Measurements from ENCODE around the gene MEF2B.
"Not testable (repeated sequence)": the region's sequence is repeated elsewhere in the genome, so short reads cannot be mapped to it uniquely, and the experiment has no call there.

Gene MEF2B

DNA sequence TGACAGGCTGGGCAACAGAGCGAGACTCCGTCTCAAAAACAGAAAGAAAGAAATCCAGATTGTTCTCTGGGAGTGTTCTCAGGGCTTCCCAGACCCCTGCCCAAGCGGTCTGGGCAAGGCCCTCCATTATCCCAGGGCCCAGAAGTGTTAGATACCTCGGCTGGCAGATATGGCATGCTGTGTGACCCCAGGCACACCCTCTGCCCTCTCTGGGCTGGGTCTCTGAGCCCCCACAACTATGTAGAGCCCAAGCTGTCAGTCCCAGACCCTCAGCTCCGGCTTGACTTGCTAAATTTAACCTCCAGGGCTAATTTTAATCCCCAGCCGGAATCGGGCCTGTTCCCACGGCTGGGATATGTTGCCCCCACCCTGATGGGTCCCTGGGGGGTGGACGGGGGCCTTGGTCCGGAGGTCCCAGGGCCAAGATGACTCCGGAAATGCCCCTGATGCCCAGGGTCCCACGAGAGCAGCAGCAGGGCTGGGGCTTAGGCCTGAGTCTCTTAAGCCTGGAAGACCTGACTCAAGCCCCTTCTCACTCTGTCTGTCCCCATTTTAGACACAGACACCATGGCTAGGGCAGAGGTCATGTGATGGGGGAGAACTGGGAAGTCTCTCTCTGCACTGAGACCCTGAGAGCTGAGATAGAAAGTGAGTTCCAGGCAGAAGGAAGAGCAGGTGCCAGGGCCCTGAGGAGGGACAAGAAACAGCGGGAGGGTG is 17.2 kb downstream of the MEF2B start:
- H3K36me3 ChIP-seq (ENCODE audit: control insufficient read depth, insufficient read depth, low read length): no peaks in the 10 kb centered on the region
- 83 to 89% methylated on average over 11 to 12 of the region's 13 CpGs for WGBS, 2 experiments (ENCODE audit: insufficient coverage in 2 of 2)
- no peak overlapping the region for H3K4me3 ChIP-seq (ENCODE audit: extremely low read depth, insufficient read depth, low read length, poor library complexity, severe bottlenecking)
- H3K27ac ChIP-seq (ENCODE audit: low read depth, low read length, severe bottlenecking): no peak overlapping the region
- H3K4me1 ChIP-seq (ENCODE audit: control insufficient read depth, insufficient read depth, low read length, poor library complexity, severe bottlenecking): no peaks in the 10 kb centered on the region
- no peaks in the 10 kb centered on the region for H3K9me3 ChIP-seq (ENCODE audit: control insufficient read depth, low read length)

DNA sequence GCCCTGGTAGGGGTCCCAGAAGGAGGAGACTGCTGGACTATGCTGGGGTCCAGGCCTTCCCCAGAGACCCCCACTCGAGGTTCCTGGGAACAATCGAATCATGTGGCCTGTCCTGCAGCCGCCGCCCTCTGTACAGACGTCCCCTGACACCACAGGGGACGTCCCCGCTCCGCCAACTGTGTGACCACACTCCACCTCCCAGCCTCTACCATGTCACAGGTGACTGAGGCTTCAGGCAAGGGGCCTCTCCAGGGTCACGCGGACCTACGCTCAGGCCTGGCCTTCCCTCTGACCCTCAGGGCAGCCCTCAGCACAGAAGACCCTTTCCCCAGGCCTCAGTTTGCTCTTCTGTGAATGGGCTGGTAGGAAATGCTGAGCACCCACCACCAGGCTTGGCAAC is 18.6 kb downstream of the MEF2B start:
- H3K9me3 ChIP-seq (ENCODE audit: control insufficient read depth, low read length): no peaks in the 10 kb centered on the region
- no peaks in the 10 kb centered on the region for H3K4me1 ChIP-seq (ENCODE audit: control insufficient read depth, insufficient read depth, low read length, poor library complexity, severe bottlenecking)
- no peak overlapping the region for H3K27ac ChIP-seq (ENCODE audit: low read depth, low read length, severe bottlenecking)
- 83 to 88% methylated on average over 8 to 10 of the region's 11 CpGs for WGBS, 2 experiments (ENCODE audit: insufficient coverage in 2 of 2)
- no peaks in the 10 kb centered on the region for H3K36me3 ChIP-seq (ENCODE audit: control insufficient read depth, insufficient read depth, low read length)
- no peak overlapping the region for H3K4me3 ChIP-seq (ENCODE audit: extremely low read depth, insufficient read depth, low read length, poor library complexity, severe bottlenecking)

DNA sequence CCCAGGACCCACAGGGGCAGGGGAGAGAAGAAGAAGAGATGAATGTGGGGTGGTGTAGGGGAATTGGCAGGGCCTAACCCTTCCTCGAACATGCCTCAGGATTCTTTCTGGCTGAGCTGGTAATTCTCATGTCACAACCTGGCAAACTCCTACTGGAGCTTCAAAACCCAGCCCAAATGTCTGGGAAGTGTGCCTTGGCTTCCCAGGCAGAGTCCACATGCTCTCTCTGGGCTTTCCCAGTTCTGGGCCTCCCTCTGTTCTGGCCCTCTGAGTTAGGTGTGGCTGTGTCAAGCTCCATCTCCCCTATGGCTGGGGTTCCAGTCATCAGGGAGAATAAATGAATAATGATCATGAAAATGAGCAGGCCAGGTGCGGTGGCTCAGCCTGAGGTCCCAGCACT is 20.6 kb downstream of the MEF2B start:
- Histone ChIP-seq H3K4me3 (ENCODE audit: extremely low read depth, insufficient read depth, low read length, poor library complexity, severe bottlenecking) (no peak overlapping the region), H3K27ac (ENCODE audit: low read depth, low read length, severe bottlenecking) (no peak overlapping the region), H3K36me3 (ENCODE audit: control insufficient read depth, insufficient read depth, low read length) (no peaks in the 10 kb centered on the region), H3K9me3 (ENCODE audit: control insufficient read depth, low read length) (no peaks in the 10 kb centered on the region), H3K4me1 (ENCODE audit: control insufficient read depth, insufficient read depth, low read length, poor library complexity, severe bottlenecking) (no peaks in the 10 kb centered on the region)
- 88 to 93% methylated on average over 1 to 2 of the region's 2 CpGs for WGBS, 2 experiments (ENCODE audit: insufficient coverage in 2 of 2)

DNA sequence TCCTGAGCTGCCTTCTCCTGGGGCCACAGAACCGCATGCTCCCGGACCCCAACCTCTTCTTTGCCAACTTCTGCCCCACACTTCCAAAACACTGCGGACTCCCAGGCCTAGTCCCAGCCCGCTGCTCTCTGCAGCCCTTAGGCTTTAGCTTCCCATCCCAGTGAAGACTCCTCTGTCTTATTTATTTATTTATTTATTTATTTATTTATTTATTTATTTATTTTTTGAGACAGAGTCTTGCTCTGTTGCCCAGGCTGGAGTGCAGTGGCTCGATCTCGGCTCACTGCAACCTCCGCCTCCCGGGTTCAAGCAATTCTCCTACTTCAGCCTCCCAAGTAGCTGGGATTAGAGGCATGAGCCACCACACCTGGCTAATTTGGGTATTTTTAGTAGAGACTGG is 21.6 kb downstream of the MEF2B start:
- WGBS, 2 experiments (ENCODE audit: insufficient coverage in 2 of 2): 88% methylated on average over 5 of the region's 8 CpGs; no CpG with 5 or more reads in 1 of the 2 experiments
- not testable (repeated sequence) for H3K27ac ChIP-seq (ENCODE audit: low read depth, low read length, severe bottlenecking); H3K36me3 ChIP-seq (ENCODE audit: control insufficient read depth, insufficient read depth, low read length); H3K9me3 ChIP-seq (ENCODE audit: control insufficient read depth, low read length); H3K4me3 ChIP-seq (ENCODE audit: extremely low read depth, insufficient read depth, low read length, poor library complexity, severe bottlenecking); H3K4me1 ChIP-seq (ENCODE audit: control insufficient read depth, insufficient read depth, low read length, poor library complexity, severe bottlenecking)

DNA sequence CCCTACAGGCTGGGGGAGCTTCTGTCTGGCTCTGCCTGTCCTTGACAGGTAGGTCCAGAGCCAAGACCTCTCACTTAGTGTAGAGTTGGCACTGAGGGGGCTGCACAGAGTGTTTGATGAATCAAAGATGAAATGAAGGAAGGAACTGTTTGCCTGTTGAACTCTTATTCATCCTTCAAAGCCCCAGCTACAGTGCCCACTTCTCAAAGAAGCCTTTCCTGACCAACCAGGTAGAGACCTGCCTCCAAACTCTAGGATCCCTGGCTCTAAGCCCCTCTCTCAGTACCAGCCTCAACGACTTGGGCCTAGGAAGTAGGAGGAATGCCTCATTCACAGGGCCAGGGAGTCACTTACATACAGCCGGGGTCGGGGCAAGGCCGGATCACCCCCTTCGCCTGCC is 22.7 kb downstream of the MEF2B start:
- WGBS, 2 experiments (ENCODE audit: insufficient coverage in 2 of 2): 76 to 84% methylated on average over 5 of the region's 5 CpGs
- H3K27ac ChIP-seq (ENCODE audit: low read depth, low read length, severe bottlenecking): no peak overlapping the region
- H3K9me3 ChIP-seq (ENCODE audit: control insufficient read depth, low read length): no peaks in the 10 kb centered on the region
- H3K36me3 ChIP-seq (ENCODE audit: control insufficient read depth, insufficient read depth, low read length): no peaks in the 10 kb centered on the region
- no peaks in the 10 kb centered on the region for H3K4me1 ChIP-seq (ENCODE audit: control insufficient read depth, insufficient read depth, low read length, poor library complexity, severe bottlenecking)
- no peak overlapping the region for H3K4me3 ChIP-seq (ENCODE audit: extremely low read depth, insufficient read depth, low read length, poor library complexity, severe bottlenecking)

DNA sequence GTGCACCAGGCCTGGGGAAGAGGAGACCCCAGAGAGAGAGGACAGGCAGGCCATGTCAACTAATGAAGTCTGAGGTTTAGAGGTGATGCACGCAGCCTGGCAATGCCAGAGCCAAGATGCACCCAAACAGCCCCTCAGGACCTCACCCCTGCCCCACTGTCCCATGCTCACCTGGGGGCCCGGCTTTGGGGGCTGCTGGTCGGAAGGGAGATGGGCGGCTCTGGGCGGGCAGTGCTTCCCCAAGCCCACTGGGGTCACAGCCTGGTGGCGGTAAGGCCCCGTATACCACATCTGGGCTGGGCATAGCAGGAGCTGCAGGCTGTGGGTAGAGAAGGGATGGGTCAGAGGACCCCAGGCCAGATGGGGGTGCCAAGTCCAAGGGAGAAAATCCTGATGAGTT is 23.2 kb downstream of the MEF2B start:
- no peaks in the 10 kb centered on the region for H3K9me3 ChIP-seq (ENCODE audit: control insufficient read depth, low read length)
- 94 to 100% methylated on average over 1 to 7 of the region's 7 CpGs for WGBS, 2 experiments (ENCODE audit: insufficient coverage in 2 of 2)

DNA sequence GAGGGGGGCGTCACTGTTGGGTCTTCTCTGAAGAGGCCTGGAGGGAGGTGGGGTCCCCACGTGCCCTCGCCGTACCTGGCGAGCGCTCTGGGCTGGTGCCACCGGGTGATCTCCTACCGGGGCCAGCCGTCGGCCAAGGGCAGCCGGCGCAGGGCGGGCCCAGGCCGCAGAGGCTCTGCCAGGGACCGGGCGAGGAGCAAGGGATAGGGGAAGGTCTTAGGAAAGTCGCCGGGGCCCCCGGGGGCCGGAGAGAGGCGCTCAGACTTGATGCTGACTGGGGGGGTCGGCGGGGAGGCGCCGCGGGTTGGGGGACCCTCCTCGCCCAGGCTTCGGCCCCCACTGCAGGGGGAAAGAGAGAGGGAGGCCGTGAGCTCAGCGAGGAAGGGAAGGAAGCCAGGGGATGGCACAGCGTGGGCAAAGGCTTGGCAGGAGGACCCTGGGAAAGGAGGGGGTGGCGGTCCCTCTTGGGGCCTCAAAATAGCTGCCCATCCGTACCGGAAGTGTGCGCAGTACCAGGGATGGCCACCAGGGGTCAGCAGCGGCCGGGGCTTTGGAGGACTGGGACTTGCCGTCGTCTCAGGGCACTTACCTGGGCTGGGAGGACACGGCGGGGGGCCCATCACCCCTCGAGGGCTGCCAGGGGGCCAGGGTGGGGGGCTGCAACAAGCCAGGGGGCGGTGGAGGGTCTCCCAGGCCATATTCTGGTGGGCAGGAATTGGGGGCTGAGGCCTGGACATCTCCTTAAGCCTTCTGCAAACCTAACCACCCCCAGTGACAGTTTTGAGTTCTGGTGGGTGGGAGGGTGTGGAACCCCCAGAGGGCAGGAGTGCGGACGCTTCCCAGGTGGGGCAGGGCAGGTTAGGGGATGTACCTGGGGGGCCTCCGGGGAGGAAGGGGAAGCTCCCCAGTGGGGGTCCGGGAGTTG is 24.1 kb downstream of the MEF2B start:
- Histone ChIP-seq H3K4me1 (ENCODE audit: control insufficient read depth, insufficient read depth, low read length, poor library complexity, severe bottlenecking) (no peaks in the 10 kb centered on the region), H3K9me3 (ENCODE audit: control insufficient read depth, low read length) (no peaks in the 10 kb centered on the region), H3K36me3 (ENCODE audit: control insufficient read depth, insufficient read depth, low read length) (no peaks in the 10 kb centered on the region), H3K4me3 (ENCODE audit: extremely low read depth, insufficient read depth, low read length, poor library complexity, severe bottlenecking) (no peak overlapping the region), H3K27ac (ENCODE audit: low read depth, low read length, severe bottlenecking) (no peak overlapping the region)
- WGBS, 2 experiments (ENCODE audit: insufficient coverage in 2 of 2): 57 to 58% methylated on average over 37 to 38 of the region's 47 CpGs

More for the DNA sequence above, 23.2 kb downstream of the MEF2B start:
- H3K27ac ChIP-seq (ENCODE audit: low read depth, low read length, severe bottlenecking): no peak overlapping the region
- H3K4me3 ChIP-seq (ENCODE audit: extremely low read depth, insufficient read depth, low read length, poor library complexity, severe bottlenecking): no peak overlapping the region
- no peaks in the 10 kb centered on the region for H3K4me1 ChIP-seq (ENCODE audit: control insufficient read depth, insufficient read depth, low read length, poor library complexity, severe bottlenecking)
- no peaks in the 10 kb centered on the region for H3K36me3 ChIP-seq (ENCODE audit: control insufficient read depth, insufficient read depth, low read length)

DNA sequence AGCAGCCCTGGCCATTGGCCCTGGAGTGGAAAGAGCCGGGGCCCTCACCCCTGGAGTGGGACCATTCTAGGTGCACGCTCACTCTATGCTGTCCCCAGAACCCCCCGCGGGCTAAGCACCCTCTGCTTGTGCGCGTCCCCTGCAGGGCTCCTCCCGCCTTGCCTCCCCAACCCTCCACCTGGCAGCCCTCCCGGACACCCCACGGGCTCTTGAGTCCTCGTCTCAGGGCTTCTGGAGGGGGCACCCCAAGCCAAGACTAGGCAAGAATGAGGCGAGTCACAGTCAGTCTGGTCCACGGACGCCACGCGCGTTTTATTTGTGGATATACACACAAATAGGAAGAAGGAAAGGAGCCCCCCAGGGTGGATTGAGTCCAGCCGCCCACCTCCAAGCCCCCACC is 24.8 kb downstream of the MEF2B start:
- no peak overlapping the region for H3K27ac ChIP-seq (ENCODE audit: low read depth, low read length, severe bottlenecking)
- no peaks in the 10 kb centered on the region for H3K4me1 ChIP-seq (ENCODE audit: control insufficient read depth, insufficient read depth, low read length, poor library complexity, severe bottlenecking)
- WGBS, 2 experiments (ENCODE audit: insufficient coverage in 2 of 2): 92 to 96% methylated on average over 15 to 16 of the region's 17 CpGs
- H3K4me3 ChIP-seq (ENCODE audit: extremely low read depth, insufficient read depth, low read length, poor library complexity, severe bottlenecking): no peak overlapping the region
- H3K9me3 ChIP-seq (ENCODE audit: control insufficient read depth, low read length): no peaks in the 10 kb centered on the region
- H3K36me3 ChIP-seq (ENCODE audit: control insufficient read depth, insufficient read depth, low read length): no peaks in the 10 kb centered on the region

DNA sequence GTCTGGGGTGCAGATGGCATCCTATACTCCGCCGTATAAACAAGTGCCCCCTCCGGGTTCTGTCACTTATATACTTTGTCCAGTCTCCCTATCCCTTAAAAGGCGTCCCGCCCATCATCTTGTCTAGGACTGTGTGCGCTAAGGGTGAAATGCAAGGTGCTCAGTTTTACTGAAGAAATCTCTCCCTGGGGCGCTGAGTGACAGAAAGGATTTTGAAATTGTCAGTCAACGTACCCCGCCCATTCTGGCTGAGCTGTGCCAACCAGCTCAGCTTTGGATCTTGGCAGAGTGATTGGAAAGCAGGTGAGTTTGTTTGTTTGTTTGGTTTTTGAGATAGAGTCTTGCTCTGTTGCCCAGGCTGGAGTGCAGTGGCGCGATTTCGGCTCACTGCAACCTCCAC is 27.7 kb downstream of the MEF2B start:
- Histone ChIP-seq H3K9me3 (ENCODE audit: control insufficient read depth, low read length) (no peaks in the 10 kb centered on the region), H3K4me3 (ENCODE audit: extremely low read depth, insufficient read depth, low read length, poor library complexity, severe bottlenecking) (no peak overlapping the region), H3K36me3 (ENCODE audit: control insufficient read depth, insufficient read depth, low read length) (no peaks in the 10 kb centered on the region), H3K4me1 (ENCODE audit: control insufficient read depth, insufficient read depth, low read length, poor library complexity, severe bottlenecking) (no peaks in the 10 kb centered on the region), H3K27ac (ENCODE audit: low read depth, low read length, severe bottlenecking) (no peak overlapping the region)
- WGBS, 2 experiments (ENCODE audit: insufficient coverage in 2 of 2): 88 to 95% methylated on average over 8 to 10 of the region's 12 CpGs

DNA sequence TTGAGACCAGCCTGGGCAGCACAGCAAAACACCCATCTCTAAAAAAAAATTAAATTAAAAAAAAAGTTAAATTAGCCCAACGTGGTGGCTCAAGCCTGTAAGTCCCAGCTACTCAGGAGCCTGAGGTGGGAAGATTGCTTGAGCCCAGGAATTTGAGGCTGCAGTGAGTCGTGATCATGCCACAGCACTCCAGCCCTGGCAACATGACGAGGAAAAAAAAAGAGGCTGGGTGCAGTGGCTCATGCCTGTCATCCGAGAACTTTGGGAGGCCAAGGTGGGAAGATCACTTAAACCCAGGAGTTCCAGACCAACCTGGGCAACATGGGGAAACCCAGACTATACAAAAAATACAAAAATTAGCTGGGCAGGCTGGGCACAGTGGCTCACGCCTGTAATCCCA is 29.6 kb downstream of the MEF2B start:
- H3K4me3 ChIP-seq (ENCODE audit: extremely low read depth, insufficient read depth, low read length, poor library complexity, severe bottlenecking): no peak overlapping the region
- H3K27ac ChIP-seq (ENCODE audit: low read depth, low read length, severe bottlenecking): no peak overlapping the region
- whole genome bisulfite sequencing, 2 experiments (ENCODE audit: insufficient coverage in 2 of 2): 67 to 72% methylated on average over 5 of the region's 5 CpGs
- H3K36me3 ChIP-seq (ENCODE audit: control insufficient read depth, insufficient read depth, low read length): no peaks in the 10 kb centered on the region
- H3K4me1 ChIP-seq (ENCODE audit: control insufficient read depth, insufficient read depth, low read length, poor library complexity, severe bottlenecking): no peaks in the 10 kb centered on the region
- H3K9me3 ChIP-seq (ENCODE audit: control insufficient read depth, low read length): no peaks in the 10 kb centered on the region

DNA sequence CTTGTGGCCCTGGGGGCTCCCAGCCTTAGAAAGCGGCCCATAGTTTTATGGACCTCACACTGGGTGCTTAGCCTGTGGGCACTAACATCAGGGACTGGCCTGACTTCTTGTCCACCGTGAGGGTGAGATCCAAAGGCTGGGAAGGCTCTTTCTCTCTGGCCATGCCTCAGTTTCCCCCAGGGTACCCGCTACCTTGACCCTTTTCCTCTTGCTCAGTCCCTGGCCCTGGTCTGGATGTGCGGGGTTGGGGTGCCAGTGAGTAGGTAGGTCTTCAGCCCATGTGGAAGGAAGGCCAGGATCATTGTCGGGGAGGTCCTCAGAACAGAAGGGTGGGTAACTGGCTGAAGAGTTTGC is 30.2 kb downstream of the MEF2B start:
- Histone ChIP-seq H3K9me3 (ENCODE audit: control insufficient read depth, low read length) (no peaks in the 10 kb centered on the region), H3K4me1 (ENCODE audit: control insufficient read depth, insufficient read depth, low read length, poor library complexity, severe bottlenecking) (peaks cover 3% of the 10 kb centered on the region), H3K27ac (ENCODE audit: low read depth, low read length, severe bottlenecking) (no peak overlapping the region), H3K4me3 (ENCODE audit: extremely low read depth, insufficient read depth, low read length, poor library complexity, severe bottlenecking) (no peak overlapping the region), H3K36me3 (ENCODE audit: control insufficient read depth, insufficient read depth, low read length) (no peaks in the 10 kb centered on the region)
- WGBS, 2 experiments (ENCODE audit: insufficient coverage in 2 of 2): 26 to 38% methylated on average over 3 to 4 of the region's 5 CpGs

All from mesodermal cell (in vitro differentiated cells).